Duodenal mucosa (tissue), 2 donors: ENCODE data around the gene METAP2.
"Not testable (repeated sequence)": the region's sequence is repeated elsewhere in the genome, so short reads cannot be mapped to it uniquely, and the experiment has no call there.

Experiments
- H3K27ac ChIP-seq: one replicate; pipeline ENCODE4 v1.7.0; 2013; ENCODE audit warnings: low read depth, low read length
- H3K27me3 ChIP-seq, 2 donors: one replicate each; pipeline ENCODE4 v1.7.0; 2013; ENCODE audit warnings: low read length in 2 of 2, control low read depth in 1 of 2; ENCODE audit not compliant: insufficient read depth in 2 of 2, control insufficient read depth in 1 of 2
- H3K36me3 ChIP-seq, 2 donors: one replicate each; pipeline ENCODE4 v1.7.0; 2013; ENCODE audit warnings: low read length in 2 of 2, control low read depth in 1 of 2; ENCODE audit not compliant: insufficient read depth in 2 of 2, control insufficient read depth in 1 of 2
- H3K4me1 ChIP-seq, 2 donors: one replicate each; pipeline ENCODE4 v1.7.0; 2013; ENCODE audit warnings: low read length in 2 of 2, control low read depth in 1 of 2; ENCODE audit not compliant: insufficient read depth in 2 of 2, control insufficient read depth in 1 of 2
- H3K4me3 ChIP-seq, 2 donors: one replicate each; pipeline ENCODE4 v1.7.0; 2013; ENCODE audit warnings: low read length in 2 of 2, low read depth in 1 of 2
- H3K9ac ChIP-seq, 2 donors: one replicate each; pipeline ENCODE4 v1.7.0; 2013; ENCODE audit warnings: low read length in 2 of 2, low read depth in 1 of 2
- H3K9me3 ChIP-seq, 2 donors: one replicate each; pipeline ENCODE4 v1.7.0; 2013; ENCODE audit warnings: low read length in 2 of 2, control low read depth in 1 of 2; ENCODE audit not compliant: control insufficient read depth in 1 of 2

Gene METAP2

DNA sequence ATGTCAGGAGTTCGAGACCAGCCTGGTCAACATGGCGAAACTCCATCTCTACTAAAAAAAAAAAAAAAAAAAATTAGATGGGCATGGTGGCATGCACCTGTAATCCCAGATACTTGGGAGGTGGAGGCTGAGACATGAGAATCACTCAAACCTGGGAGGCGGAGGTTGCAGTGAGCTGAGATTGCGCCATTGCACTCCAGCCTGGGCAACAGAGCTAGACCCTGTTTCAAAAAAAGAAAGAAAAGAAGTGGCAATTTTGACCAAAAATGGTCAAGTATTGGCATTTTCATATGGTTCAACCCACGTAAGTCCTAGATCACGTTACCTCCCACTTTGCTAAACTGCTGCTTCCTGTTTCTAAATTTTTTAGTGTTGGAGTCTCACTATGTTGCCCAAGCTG, 8.6 kb downstream of the METAP2 start:
- H3K27me3 ChIP-seq = not testable (repeated sequence)

GRCh38 chr12:95484524-95484923, 10.6 kb downstream of the METAP2 start:
- peaks cover 0 to 13% of the 10 kb centered on the region in 2 donors for H3K4me1 ChIP-seq
- no peaks in the 10 kb centered on the region for H3K27me3 ChIP-seq
- no peak overlapping the region for H3K9ac ChIP-seq
- no peak overlapping the region for H3K4me3 ChIP-seq
- peaks cover 0 to 33% of the 10 kb centered on the region in 2 donors for H3K36me3 ChIP-seq
- no peak overlapping the region for H3K27ac ChIP-seq
- H3K9me3 ChIP-seq = no peaks in the 10 kb centered on the region

More for the DNA sequence above, 8.6 kb downstream of the METAP2 start:
- not testable (repeated sequence) for H3K27ac ChIP-seq, H3K4me3 ChIP-seq, H3K9me3 ChIP-seq, H3K9ac ChIP-seq
- peaks cover 0 to 13% of the 10 kb centered on the region in 2 donors for H3K4me1 ChIP-seq
- peaks cover 5 to 36% of the 10 kb centered on the region in 2 donors for H3K36me3 ChIP-seq

DNA sequence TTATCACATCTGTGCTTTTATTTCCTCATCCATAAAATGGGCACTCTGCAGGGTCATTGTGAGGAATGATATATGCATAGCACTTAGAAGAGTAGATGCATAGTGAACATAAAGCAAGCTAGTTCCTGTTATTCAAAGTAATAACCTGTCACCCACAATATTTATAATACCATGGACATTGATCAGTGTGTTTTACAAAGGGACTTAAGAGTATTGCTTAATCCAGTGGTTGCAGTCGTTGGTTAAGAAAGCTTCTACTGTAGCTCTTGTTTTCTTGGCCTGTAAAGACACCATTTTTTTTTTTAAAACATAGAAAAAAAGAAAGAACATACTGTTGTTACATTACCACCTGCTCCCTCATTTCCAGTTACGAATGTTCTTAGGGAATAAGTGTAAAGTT, 13.1 kb downstream of the METAP2 start:
- Histone ChIP-seq H3K27me3 (no peaks in the 10 kb centered on the region), H3K9me3 (no peaks in the 10 kb centered on the region), H3K27ac (no peak overlapping the region), H3K4me1 (peaks cover 0 to 6% of the 10 kb centered on the region in 2 donors), H3K9ac (no peak overlapping the region), H3K4me3 (no peak overlapping the region), H3K36me3 (peaks cover 3 to 36% of the 10 kb centered on the region in 2 donors)

GRCh38 chr12:95492462-95492861, 18.5 kb downstream of the METAP2 start:
- Histone ChIP-seq H3K9ac (no peak overlapping the region), H3K9me3 (no peaks in the 10 kb centered on the region), H3K4me1 (no peaks in the 10 kb centered on the region), H3K27me3 (no peaks in the 10 kb centered on the region), H3K27ac (no peak overlapping the region), H3K36me3 (peaks cover 9 to 51% of the 10 kb centered on the region in 2 donors), H3K4me3 (no peak overlapping the region)

- Histone ChIP-seq H3K27me3 (no peaks in the 10 kb centered on the region), H3K4me1 (no peaks in the 10 kb centered on the region), H3K4me3 (no peak overlapping the region), H3K9ac (no peak overlapping the region), H3K36me3 (peaks cover 13 to 60% of the 10 kb centered on the region in 2 donors), H3K9me3 (no peaks in the 10 kb centered on the region), H3K27ac (no peak overlapping the region)
These were observed 20.9 kb downstream of the METAP2 start for GRCh38 chr12:95494888-95495287.

GRCh38 chr12:95495433-95495832, 21.5 kb downstream of the METAP2 start:
- H3K36me3 ChIP-seq = peaks cover 13 to 62% of the 10 kb centered on the region in 2 donors
- H3K4me3 ChIP-seq = no peak overlapping the region
- H3K9me3 ChIP-seq = no peaks in the 10 kb centered on the region
- H3K27me3 ChIP-seq = no peaks in the 10 kb centered on the region
- H3K27ac ChIP-seq = no peak overlapping the region
- no peaks in the 10 kb centered on the region for H3K4me1 ChIP-seq
- H3K9ac ChIP-seq = no peak overlapping the region

- no peak overlapping the region for H3K27ac ChIP-seq
- no peaks in the 10 kb centered on the region for H3K27me3 ChIP-seq
- H3K9ac ChIP-seq = no peak overlapping the region
- peaks cover 10 to 56% of the 10 kb centered on the region in 2 donors for H3K36me3 ChIP-seq
- H3K4me3 ChIP-seq = no peak overlapping the region
- no peaks in the 10 kb centered on the region for H3K4me1 ChIP-seq
- no peaks in the 10 kb centered on the region for H3K9me3 ChIP-seq
These were observed 23.1 kb downstream of the METAP2 start for GRCh38 chr12:95497031-95497430.

DNA sequence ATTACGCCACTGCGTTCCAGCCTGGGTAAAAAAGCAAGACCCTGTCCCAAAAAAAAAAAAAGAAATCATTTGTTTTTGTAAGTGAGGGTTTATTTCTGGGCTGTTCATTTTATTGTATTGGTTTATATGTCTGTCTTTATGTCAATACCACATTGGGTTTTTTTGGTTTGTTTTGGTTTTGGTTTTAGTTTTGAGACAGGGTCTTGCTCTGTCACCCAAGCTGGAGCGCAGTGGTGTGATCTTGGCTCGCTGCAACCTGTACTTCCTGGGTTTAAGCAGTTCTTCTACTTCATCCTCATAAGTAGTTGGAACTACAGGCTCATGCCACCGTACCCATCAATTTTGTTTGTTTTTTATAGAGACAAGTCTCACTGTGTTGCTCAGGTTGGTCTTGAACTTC, 25.0 kb downstream of the METAP2 start:
- Histone ChIP-seq H3K9ac (no peak overlapping the region), H3K9me3 (no peaks in the 10 kb centered on the region), H3K4me3 (no peak overlapping the region), H3K36me3 (peaks cover 13 to 60% of the 10 kb centered on the region in 2 donors), H3K4me1 (no peaks in the 10 kb centered on the region), H3K27me3 (no peaks in the 10 kb centered on the region), H3K27ac (no peak overlapping the region)

- peaks cover 10 to 61% of the 10 kb centered on the region in 2 donors for H3K36me3 ChIP-seq
- H3K4me1 ChIP-seq = no peaks in the 10 kb centered on the region
- no peaks in the 10 kb centered on the region for H3K27me3 ChIP-seq
- H3K9me3 ChIP-seq = no peaks in the 10 kb centered on the region
- no peak overlapping the region for H3K4me3 ChIP-seq
- no peak overlapping the region for H3K27ac ChIP-seq
- no peak overlapping the region for H3K9ac ChIP-seq
These were observed 25.8 kb downstream of the METAP2 start for GRCh38 chr12:95499772-95500171.

GRCh38 chr12:95504140-95504539, 30.2 kb downstream of the METAP2 start:
- H3K4me3 ChIP-seq = no peak overlapping the region
- H3K36me3 ChIP-seq = peaks cover 18 to 54% of the 10 kb centered on the region in 2 donors
- no peaks in the 10 kb centered on the region for H3K27me3 ChIP-seq
- H3K9ac ChIP-seq = no peak overlapping the region
- no peak overlapping the region for H3K27ac ChIP-seq
- no peaks in the 10 kb centered on the region for H3K9me3 ChIP-seq
- H3K4me1 ChIP-seq = no peaks in the 10 kb centered on the region

GRCh38 chr12:95505039-95505438, 31.1 kb downstream of the METAP2 start:
- Histone ChIP-seq H3K27me3 (no peaks in the 10 kb centered on the region), H3K9me3 (no peaks in the 10 kb centered on the region), H3K9ac (no peak overlapping the region), H3K36me3 (peaks cover 15 to 55% of the 10 kb centered on the region in 2 donors), H3K4me3 (no peak overlapping the region), H3K4me1 (no peaks in the 10 kb centered on the region), H3K27ac (no peak overlapping the region)
